NB4 (cell line): ENCODE results near the gene ANKRD7.

ENCODE experiments used
- CTCF ChIP-seq: IDR thresholded peaks from one replicate; pipeline ENCODE4 v1.5.1; 2012; ENCODE audit warnings: low read depth, low read length
- MAX ChIP-seq: IDR thresholded peaks from 2 replicates; pipeline ENCODE4 v1.6.1; 2011; ENCODE audit warnings: low read depth, low read length
- MYC ChIP-seq: IDR thresholded peaks from 2 replicates; pipeline ENCODE4 v1.6.1; 2011; ENCODE audit warnings: low read depth, low read length
- POLR2A ChIP-seq: IDR thresholded peaks from 2 replicates; pipeline ENCODE4 v1.6.1; 2011; ENCODE audit warnings: mild to moderate bottlenecking; ENCODE audit not compliant: insufficient read length; ENCODE audit errors: extremely low read depth

DNA sequence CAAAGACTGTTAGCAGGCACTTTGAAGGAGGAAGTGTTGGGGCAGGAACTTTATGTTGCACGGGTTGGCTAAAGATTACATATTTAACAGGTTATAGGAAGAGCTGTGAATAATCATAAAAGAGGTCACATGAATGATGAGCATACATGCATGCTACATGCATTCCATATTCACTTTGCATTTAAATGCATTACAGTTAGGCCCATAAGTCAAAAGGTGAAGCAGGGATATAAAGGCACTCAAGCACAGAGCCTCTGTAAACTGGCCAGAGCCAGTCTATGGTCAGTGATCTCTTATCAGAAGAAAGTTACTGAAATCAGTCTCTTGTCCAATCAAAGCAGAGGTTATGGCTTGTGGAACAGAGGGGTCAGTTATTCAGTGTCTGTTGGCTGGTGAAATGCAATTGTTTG is 7.3 kb upstream of the ANKRD7 start:
- no peak for TF ChIP-seq MYC
- TF ChIP-seq CTCF = no peak
- no peak for TF ChIP-seq MAX
- TF ChIP-seq POLR2A = no peak
